Activated CD8-positive, alpha-beta T cell treated with anti-CD3 and anti-CD28 coated beads for 36 hours (primary cell): Measurements from ENCODE around the gene FRYL. TPM values are rescaled to one million over a fixed set of nuclear protein-coding genes. Genes with fewer than 3 reads are reported as not detected.
A peak's percentile ranks its signal among the peaks of the same experiment; 100 is the strongest.

ENCODE experiments used
- ATAC-seq: fragments of 200-7000 bp; cut with Tn5 transposase; one replicate; pipeline ENCODE4 v1.10.0; 2021; ENCODE audit warnings: mild to moderate bottlenecking, moderate library complexity
- CTCF ChIA-PET: fragments of 350-600 bp; sonication (Branson Sonifier 250); formaldehyde crosslinking; loops from one replicate; lab custom pipeline; 2021; ENCODE audit warnings: antibody characterized with exemption; lab: Charles Lee
- POLR2A ChIA-PET: fragments of 350-600 bp; sonication (Branson Sonifier 250); formaldehyde crosslinking; loops from one replicate; lab custom pipeline; 2021; ENCODE audit warnings: antibody characterized with exemption; lab: Charles Lee
- DNase-seq: peaks from one replicate; pipeline ENCODE4 v3.0.0-alpha.2; 2020
- H3K27ac Mint-ChIP-seq: one replicate; pipeline ENCODE4 v1.8.0; 2021; ENCODE audit warnings: mild to moderate bottlenecking, mixed read lengths
- H3K27me3 Mint-ChIP-seq: one replicate; pipeline ENCODE4 v1.8.0; 2021; ENCODE audit warnings: mixed read lengths
- H3K36me3 Mint-ChIP-seq: one replicate; pipeline ENCODE4 v1.8.0; 2021; ENCODE audit warnings: low read depth, mixed read lengths
- H3K4me1 Mint-ChIP-seq: one replicate; pipeline ENCODE4 v1.8.0; 2021; ENCODE audit warnings: low read depth, mixed read lengths
- H3K4me3 Mint-ChIP-seq: one replicate; pipeline ENCODE4 v1.8.0; 2021; ENCODE audit warnings: mild to moderate bottlenecking, moderate library complexity, mixed read lengths
- H3K9me3 Mint-ChIP-seq: one replicate; pipeline ENCODE4 v1.8.0; 2021; ENCODE audit warnings: mixed read lengths
- intact Hi-C: fragments of 100-400 bp; cut with micrococcal nuclease; formaldehyde crosslinking; loops from one replicate; pipeline ENCODE4 v1.10.0; 2022
- total RNA-seq, 2 experiments: library from RNA; stranded (reverse); gene quantifications; one replicate each; pipeline ENCODE4 v1.2.3, GENCODE V29; 2021
- TF ChIP-seq, protein P1 (sequence below): fragments of 200-600 bp; IDR thresholded peaks from one replicate; pipeline ENCODE4 v1.8.0; 2022; ENCODE audit warnings: antibody characterized with exemption, mild to moderate bottlenecking

FRYL gene
- total RNA-seq, 2 experiments from 2014 or later: 66.6 to 73.2 TPM

DNA sequence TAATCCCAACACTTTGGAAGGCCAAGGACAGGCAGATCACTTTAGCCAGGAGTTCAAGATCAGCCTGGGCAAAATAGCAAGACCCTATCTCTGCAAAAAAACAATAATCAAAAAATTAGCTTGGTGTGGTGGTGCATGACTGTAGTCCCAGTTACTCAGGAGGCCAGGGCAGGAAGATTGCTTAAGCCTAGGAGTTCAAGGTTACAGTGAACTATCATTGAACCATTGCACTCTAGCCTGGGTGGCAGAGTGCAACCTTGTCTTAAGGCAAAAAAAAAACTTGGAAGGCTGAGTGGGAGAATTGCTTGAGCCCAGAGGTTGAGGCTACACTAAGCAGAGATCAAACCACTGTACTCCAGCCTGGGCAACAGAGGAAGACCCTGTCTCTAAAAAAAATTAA, 5.2 kb upstream of the FRYL start:
- H3K27me3 Mint-ChIP-seq: no peaks in the 10 kb centered on the region
- ChIA-PET CTCF (interaction anchor here (1.5 kb wide), 1 partner anchor 126 kb away, joined by 3 read pairs; no protein-coding TSS in a partner anchor), POLR2A (no interaction called here)
- H3K4me1 Mint-ChIP-seq: peaks cover 13% of the 10 kb centered on the region
- ATAC-seq (no peak), DNase-seq (no peak)
- no peak overlapping the region for H3K4me3 Mint-ChIP-seq
- H3K9me3 Mint-ChIP-seq: no peaks in the 10 kb centered on the region
- H3K27ac Mint-ChIP-seq: no peak overlapping the region
- intact Hi-C loops: loop anchor here (10.0 kb wide), 1 partner anchor 211 kb away; no protein-coding TSS in a partner anchor
- H3K36me3 Mint-ChIP-seq: no peaks in the 10 kb centered on the region
- TF ChIP-seq, protein P1, sequence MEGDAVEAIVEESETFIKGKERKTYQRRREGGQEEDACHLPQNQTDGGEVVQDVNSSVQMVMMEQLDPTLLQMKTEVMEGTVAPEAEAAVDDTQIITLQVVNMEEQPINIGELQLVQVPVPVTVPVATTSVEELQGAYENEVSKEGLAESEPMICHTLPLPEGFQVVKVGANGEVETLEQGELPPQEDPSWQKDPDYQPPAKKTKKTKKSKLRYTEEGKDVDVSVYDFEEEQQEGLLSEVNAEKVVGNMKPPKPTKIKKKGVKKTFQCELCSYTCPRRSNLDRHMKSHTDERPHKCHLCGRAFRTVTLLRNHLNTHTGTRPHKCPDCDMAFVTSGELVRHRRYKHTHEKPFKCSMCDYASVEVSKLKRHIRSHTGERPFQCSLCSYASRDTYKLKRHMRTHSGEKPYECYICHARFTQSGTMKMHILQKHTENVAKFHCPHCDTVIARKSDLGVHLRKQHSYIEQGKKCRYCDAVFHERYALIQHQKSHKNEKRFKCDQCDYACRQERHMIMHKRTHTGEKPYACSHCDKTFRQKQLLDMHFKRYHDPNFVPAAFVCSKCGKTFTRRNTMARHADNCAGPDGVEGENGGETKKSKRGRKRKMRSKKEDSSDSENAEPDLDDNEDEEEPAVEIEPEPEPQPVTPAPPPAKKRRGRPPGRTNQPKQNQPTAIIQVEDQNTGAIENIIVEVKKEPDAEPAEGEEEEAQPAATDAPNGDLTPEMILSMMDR: no peak

DNA sequence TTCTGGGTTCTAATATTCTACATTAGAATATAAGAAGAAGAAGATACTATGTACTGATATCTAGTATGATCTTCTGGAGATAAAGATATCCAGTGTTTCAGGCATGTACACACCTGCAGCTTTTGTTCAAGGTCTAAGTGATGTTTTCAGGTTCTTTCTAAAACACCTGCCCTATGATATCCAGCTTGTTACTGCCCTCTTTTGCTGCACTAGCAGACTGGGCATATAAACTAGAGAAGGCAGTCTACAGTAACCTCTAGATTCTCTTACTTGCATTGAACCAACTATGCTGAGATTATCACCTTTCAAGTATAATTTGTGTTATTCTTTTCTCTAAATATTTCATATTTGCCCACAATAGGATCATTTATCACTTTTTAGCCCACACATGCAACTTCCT, 1.9 kb upstream of the FRYL start:
- POLR2A ChIA-PET: interaction anchor here (1.4 kb wide), 1 partner anchor 12 kb away, joined by 4 read pairs; no protein-coding TSS in a partner anchor
- TF ChIP-seq, protein P1: no peak
- CTCF ChIA-PET: interaction anchor here (0.7 to 1.0 kb wide), 2 partner anchors 84 to 203 kb away, joined by 3 to 5 read pairs; no protein-coding TSS in a partner anchor
- peaks cover 4% of the 10 kb centered on the region for H3K36me3 Mint-ChIP-seq
- H3K4me1 Mint-ChIP-seq: peaks cover 27% of the 10 kb centered on the region
- ATAC-seq: no peak
- H3K4me3 Mint-ChIP-seq: no peak overlapping the region
- peak overlapping the region; percentile 66 for H3K27ac Mint-ChIP-seq
- no peak for DNase-seq
- no peaks in the 10 kb centered on the region for H3K9me3 Mint-ChIP-seq
- intact Hi-C loops: loop anchor here (5.0 to 10.0 kb wide), 2 partner anchors 80 to 207 kb away; no protein-coding TSS in a partner anchor
- H3K27me3 Mint-ChIP-seq: no peaks in the 10 kb centered on the region

DNA sequence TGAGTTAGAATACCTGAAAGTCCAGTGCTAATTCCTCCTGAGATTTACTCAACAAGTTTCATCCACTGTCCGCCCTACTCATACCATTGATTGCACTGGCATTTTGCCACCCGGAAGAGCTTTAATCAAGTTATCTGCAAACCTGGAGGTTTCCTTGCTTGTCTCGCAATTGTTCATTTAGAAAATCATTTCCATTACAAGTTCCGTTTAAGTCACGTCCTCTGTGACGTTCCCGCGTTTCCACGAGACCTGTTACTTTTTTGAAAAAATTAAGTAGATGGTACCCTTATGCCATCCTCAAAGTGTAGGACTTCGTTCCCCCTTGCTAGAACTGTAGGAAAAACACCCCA, 761 bp upstream of the FRYL start:
- H3K27me3 Mint-ChIP-seq: no peaks in the 10 kb centered on the region
- ChIA-PET CTCF (interaction anchor here (0.7 to 1.4 kb wide), 4 partner anchors 11 to 195 kb away, joined by 3 to 5 read pairs (median 4); partner anchors contain the start of gene OCIAD2), POLR2A (interaction anchor here (0.7 to 1.8 kb wide), 6 partner anchors 10 to 115 kb away, joined by 3 to 4 read pairs (median 4); no protein-coding TSS in a partner anchor)
- H3K36me3 Mint-ChIP-seq: peaks cover 4% of the 10 kb centered on the region
- H3K9me3 Mint-ChIP-seq: no peaks in the 10 kb centered on the region
- ATAC-seq (peak; percentile 3), DNase-seq (peak; percentile 74)
- TF ChIP-seq, protein P1: no peak
- H3K4me1 Mint-ChIP-seq: peaks cover 37% of the 10 kb centered on the region
- H3K27ac Mint-ChIP-seq: peak overlapping the region; percentile 97
- peak overlapping the region; percentile 88 for H3K4me3 Mint-ChIP-seq
- intact Hi-C loops: loop anchor here (5.0 to 10.0 kb wide), 2 partner anchors 79 to 206 kb away; no protein-coding TSS in a partner anchor

DNA sequence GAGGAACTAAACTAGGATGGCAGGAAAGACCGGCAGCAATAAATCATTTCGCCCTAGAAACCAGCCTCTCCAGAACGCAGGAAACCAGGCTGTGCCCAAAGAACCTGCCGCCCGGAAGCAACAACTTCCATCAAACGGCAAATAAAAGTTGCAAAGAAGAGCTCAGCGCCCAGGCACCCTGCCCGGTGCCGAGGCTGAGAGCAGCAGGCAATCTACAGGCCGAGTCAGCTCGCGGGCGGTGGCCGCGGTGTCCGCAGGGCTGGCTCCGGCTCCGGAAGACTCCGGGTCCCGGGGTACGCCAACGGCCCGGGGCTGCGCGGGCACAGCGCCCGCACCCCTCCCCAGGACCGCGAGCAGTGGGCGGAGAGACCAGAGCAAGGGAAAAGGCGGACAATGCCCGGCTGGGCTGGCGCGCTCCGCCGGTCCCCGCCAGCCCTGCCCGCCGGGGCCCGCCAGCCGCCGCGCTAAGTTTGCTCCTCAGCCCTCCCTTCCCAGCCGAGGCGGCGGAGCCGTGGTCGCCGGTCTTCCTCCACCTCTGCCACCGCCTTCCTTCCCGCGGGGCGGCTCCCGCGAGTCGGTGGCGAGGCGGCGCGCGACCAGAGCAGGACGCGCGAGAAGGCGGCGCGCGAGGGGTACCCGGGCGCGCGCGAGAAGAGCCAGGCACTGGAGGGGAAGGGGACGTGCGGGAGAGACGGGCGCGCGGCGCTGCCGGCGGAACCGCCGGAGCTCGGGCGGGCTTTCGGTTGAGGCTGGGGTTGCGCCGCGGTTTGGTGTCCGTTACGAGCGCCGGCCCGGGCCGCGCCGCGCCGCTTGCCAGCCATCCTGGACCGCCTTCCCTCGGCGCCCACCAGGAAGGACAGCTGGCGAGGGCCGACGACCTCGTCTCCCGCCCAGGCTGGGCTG, 733 bp downstream of the FRYL start:
- TF ChIP-seq, protein P1: no peak
- Mint-ChIP-seq H3K4me1 (peaks cover 49% of the 10 kb centered on the region), H3K27me3 (no peaks in the 10 kb centered on the region), H3K4me3 (peak overlapping the region; percentile 88), H3K9me3 (no peaks in the 10 kb centered on the region), H3K36me3 (peaks cover 4% of the 10 kb centered on the region), H3K27ac (peak overlapping the region; percentile 86)
- CTCF ChIA-PET: interaction anchor here (1.2 to 1.6 kb wide), 3 partner anchors 8 to 201 kb away, joined by 3 to 5 read pairs (median 3); no protein-coding TSS in a partner anchor
- POLR2A ChIA-PET: interaction anchor here (0.6 to 1.8 kb wide), 4 partner anchors 62 to 127 kb away, joined by 3 to 4 read pairs (median 4); partner anchors contain the start of gene OCIAD2
- intact Hi-C loops: loop anchor here (2.0 kb wide), 1 partner anchor 51 kb away; the partner anchor contains the start of gene OCIAD1
- DNase-seq (peak; percentile 69), ATAC-seq (peak; percentile 6)
